ENCODE measurements around the gene LGALSL.

- no peak for TF ChIP-seq CTCF (conservative IDR thresholded peaks at IDR 0.05; ENCODE audit: low read depth, low read length)
- no peak for TF ChIP-seq EZH2 (IDR thresholded peaks at IDR 0.05; ENCODE audit: borderline replicate concordance, low read depth, low read length, poor library complexity, severe bottlenecking)
Observed at GRCh38 chr2:64434039-64434657, 19.8 kb upstream of the LGALSL start.
